ENCODE measurements around the gene ICE2. TPM values are rescaled to one million over a fixed set of nuclear protein-coding genes. Genes with fewer than 3 reads are reported as not detected.
"Not testable (repeated sequence)": the region's sequence is repeated elsewhere in the genome, so short reads cannot be mapped to it uniquely, and the experiment has no call there.

ICE2 gene
- total RNA-seq, 1 experiment from 2014 or later: 62.8 TPM

- BruUV-seq (replicated peaks): no TSS peak
- no peak for DNase-seq (ENCODE audit: low read depth, low spot score)
- Histone ChIP-seq H3K27me3 (ENCODE audit: insufficient read depth, low read length) (no peaks in the 10 kb centered on the region), H3K4me1 (ENCODE audit: control insufficient read depth in 1 of 2, insufficient read depth in 2 of 2, low read length in 2 of 2) (peaks cover 33 to 41% of the 10 kb centered on the region in 2 experiments), H3K9me3 (ENCODE audit: control insufficient read depth in 1 of 2, insufficient read depth in 1 of 2, low read depth in 1 of 2, low read length in 2 of 2) (no peaks in the 10 kb centered on the region), H4K20me1 (ENCODE audit: insufficient read depth) (no peaks in the 10 kb centered on the region), H3K9ac (ENCODE audit: low read length) (no peak overlapping the region), H3K27ac (ENCODE audit: low read depth, low read length) (no peak overlapping the region), H3K79me2 (ENCODE audit: insufficient read depth, low read length) (no peaks in the 10 kb centered on the region), H3K36me3 (ENCODE audit: control insufficient read depth in 1 of 2, insufficient read depth in 2 of 2, low read length in 2 of 2) (no peaks in the 10 kb centered on the region), H2AFZ (ENCODE audit: low read depth, low read length, poor library complexity, severe bottlenecking) (no peak overlapping the region), H3K4me2 (ENCODE audit: low read length) (no peak overlapping the region), H3K4me3 (replicated peaks in 1 of 2; ENCODE audit: low read depth in 1 of 2, low read length in 2 of 2) (no peak overlapping the region), H3K9me2 (ENCODE audit: insufficient read depth) (no peaks in the 10 kb centered on the region)
- CTCF ChIA-PET: no interaction called here
- TF ChIP-seq YY1 (IDR thresholded peaks at IDR 0.05; ENCODE audit: extremely low read depth, insufficient replicate concordance, low read depth, low read length) (no peak), EGR1 (IDR thresholded peaks at IDR 0.05; ENCODE audit: low read depth) (no peak), FOSL1 (IDR thresholded peaks at IDR 0.05; ENCODE audit: low read depth) (no peak), EZH2phosphoT487 (IDR thresholded peaks at IDR 0.05; ENCODE audit: borderline replicate concordance) (no peak)
- TF ChIP-seq, protein P1, sequence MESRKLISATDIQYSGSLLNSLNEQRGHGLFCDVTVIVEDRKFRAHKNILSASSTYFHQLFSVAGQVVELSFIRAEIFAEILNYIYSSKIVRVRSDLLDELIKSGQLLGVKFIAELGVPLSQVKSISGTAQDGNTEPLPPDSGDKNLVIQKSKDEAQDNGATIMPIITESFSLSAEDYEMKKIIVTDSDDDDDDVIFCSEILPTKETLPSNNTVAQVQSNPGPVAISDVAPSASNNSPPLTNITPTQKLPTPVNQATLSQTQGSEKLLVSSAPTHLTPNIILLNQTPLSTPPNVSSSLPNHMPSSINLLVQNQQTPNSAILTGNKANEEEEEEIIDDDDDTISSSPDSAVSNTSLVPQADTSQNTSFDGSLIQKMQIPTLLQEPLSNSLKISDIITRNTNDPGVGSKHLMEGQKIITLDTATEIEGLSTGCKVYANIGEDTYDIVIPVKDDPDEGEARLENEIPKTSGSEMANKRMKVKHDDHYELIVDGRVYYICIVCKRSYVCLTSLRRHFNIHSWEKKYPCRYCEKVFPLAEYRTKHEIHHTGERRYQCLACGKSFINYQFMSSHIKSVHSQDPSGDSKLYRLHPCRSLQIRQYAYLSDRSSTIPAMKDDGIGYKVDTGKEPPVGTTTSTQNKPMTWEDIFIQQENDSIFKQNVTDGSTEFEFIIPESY (IDR thresholded peaks at IDR 0.05; ENCODE audit: extremely low read depth, insufficient replicate concordance, low read length): no peak
- TF ChIP-seq, protein P2, sequence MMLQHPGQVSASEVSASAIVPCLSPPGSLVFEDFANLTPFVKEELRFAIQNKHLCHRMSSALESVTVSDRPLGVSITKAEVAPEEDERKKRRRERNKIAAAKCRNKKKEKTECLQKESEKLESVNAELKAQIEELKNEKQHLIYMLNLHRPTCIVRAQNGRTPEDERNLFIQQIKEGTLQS (IDR thresholded peaks at IDR 0.05): no peak
- no peak for ATAC-seq
- RAD21 ChIA-PET (ENCODE audit: low non-redundant PET in 1 of 2, low total read pairs in 2 of 2, uncharacterized antibody in 2 of 2, unreplicated experiment in 2 of 2): no interaction called here
- POLR2A ChIA-PET: interaction anchor here (1.0 to 2.5 kb wide), 2 partner anchors 14 to 19 kb away, joined by 3 to 10 read pairs; partner anchors contain the start of gene ANXA2
- intact Hi-C loops (cut with micrococcal nuclease): no loop called here
Measured at GRCh38 chr15:60411774-60412425, 67.0 kb downstream of the ICE2 start.

DNA sequence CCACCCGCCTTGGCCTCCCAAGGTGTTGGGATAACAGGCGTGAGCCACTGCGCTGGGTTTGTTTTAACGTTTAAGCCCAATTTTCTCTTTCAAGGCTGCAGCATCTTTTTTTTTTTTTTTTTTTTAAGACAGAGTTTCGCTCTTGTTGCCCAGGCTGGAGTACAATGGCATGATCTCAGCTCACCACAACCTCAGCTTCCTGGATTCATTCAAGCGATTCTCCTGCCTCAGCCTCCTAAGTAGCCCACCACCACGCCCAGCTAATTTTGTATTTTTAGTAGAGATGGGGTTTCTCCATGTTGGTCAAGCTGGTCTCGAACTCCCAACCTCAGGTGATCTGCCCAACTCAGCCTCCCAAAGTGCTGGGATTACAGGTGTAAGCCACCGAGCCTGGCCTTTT, 68.6 kb downstream of the ICE2 start:
- ATAC-seq; H2AFZ ChIP-seq (ENCODE audit: low read depth, low read length, poor library complexity, severe bottlenecking); BruUV-seq (replicated peaks); H3K36me3 ChIP-seq (ENCODE audit: control insufficient read depth in 1 of 2, insufficient read depth in 2 of 2, low read length in 2 of 2); H3K9ac ChIP-seq (ENCODE audit: low read length); H4K20me1 ChIP-seq (ENCODE audit: insufficient read depth); H3K9me3 ChIP-seq (ENCODE audit: control insufficient read depth in 1 of 2, insufficient read depth in 1 of 2, low read depth in 1 of 2, low read length in 2 of 2); H3K27me3 ChIP-seq (ENCODE audit: insufficient read depth, low read length); DNase-seq (ENCODE audit: low read depth, low spot score); H3K4me3 ChIP-seq (replicated peaks in 1 of 2; ENCODE audit: low read depth in 1 of 2, low read length in 2 of 2); H3K9me2 ChIP-seq (ENCODE audit: insufficient read depth); RAD21 ChIA-PET (ENCODE audit: low non-redundant PET in 1 of 2, low total read pairs in 2 of 2, uncharacterized antibody in 2 of 2, unreplicated experiment in 2 of 2); intact Hi-C loops (cut with micrococcal nuclease); H3K4me2 ChIP-seq (ENCODE audit: low read length); H3K79me2 ChIP-seq (ENCODE audit: insufficient read depth, low read length); H3K27ac ChIP-seq (ENCODE audit: low read depth, low read length); CTCF ChIA-PET: not testable (repeated sequence)
- POLR2A ChIA-PET: interaction anchor here (2.5 kb wide), 1 partner anchor 12 kb away, joined by 10 read pairs; the partner anchor contains the start of gene ANXA2
- peaks cover 37 to 48% of the 10 kb centered on the region in 2 experiments for H3K4me1 ChIP-seq (ENCODE audit: control insufficient read depth in 1 of 2, insufficient read depth in 2 of 2, low read length in 2 of 2)

Data from HCT116 (cell line).